COLO668 (cell line): Measurements from ENCODE around the gene MTURN.
"Not testable (repeated sequence)": the region's sequence is repeated elsewhere in the genome, so short reads cannot be mapped to it uniquely, and the experiment has no call there.

Experiments
- DNase-seq: peaks from one replicate; lab custom pipeline; 2025; ENCODE audit not compliant: unreplicated experiment; lab: John Stamatoyannopoulos, UW

The MTURN gene

DNA sequence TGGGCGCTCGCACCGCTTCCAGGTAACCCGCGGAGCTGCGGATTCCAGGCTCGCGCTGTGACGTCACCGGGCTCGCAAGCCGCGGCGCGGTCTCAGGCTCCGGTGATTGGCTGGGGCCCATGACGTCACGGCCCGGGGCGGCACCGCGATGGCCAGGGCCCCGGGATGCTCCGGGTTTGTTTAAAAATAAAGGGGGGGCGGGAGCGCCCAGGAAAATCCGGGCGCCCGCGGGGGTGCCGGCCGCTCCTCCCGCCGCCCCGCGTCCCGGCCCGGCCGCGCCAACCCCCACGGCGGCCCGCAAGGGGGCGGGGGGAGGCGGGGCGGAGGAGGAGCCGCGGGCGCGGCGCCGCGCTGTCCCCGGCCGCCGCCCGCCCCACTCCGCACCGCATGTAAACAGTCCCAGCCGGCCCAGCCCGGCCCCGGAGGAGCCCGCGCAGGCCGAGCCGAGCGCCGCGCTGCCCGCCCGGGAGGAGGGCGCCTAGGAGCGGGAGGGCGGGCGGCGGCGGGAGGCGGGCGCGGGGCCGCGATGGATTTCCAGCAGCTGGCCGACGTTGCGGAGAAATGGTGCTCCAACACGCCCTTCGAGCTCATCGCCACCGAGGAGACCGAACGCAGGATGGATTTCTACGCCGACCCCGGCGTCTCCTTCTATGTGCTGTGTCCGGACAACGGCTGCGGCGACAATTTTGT, at the start of gene MTURN:
Gene MTURN (plus strand): TSS at position 376 of the 690 bp plus-strand sequence. CDS start 151 bp downstream, at position 527.
- DNase-seq, result peak; percentile 99

GRCh38 chr7:30086529-30086928, 48.3 kb upstream of the MTURN start:
- no peak for DNase-seq

GRCh38 chr7:30087371-30087770, 47.4 kb upstream of the MTURN start:
- no peak for DNase-seq

DNA sequence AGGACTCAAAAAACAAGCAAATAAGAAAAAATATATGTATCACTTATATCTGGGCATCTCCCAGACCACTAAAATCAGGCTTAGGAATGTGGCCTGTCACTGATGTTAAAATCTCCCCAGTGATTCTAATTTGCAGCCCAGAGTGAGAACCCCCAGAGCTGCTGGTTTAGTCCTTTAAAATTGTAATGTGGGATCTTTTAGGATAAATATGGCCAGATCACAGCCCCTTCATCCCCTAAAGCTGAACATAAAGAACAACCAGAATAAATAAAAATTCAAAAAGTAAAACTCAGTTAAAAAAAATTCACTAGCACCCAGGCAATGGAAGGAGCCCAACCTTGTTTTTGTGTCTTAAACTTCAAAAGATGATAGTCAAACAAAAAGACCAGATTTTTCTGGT, 46.4 kb upstream of the MTURN start:
- DNase-seq, result no peak

- no peak for DNase-seq
Observed at GRCh38 chr7:30090111-30090510, 44.7 kb upstream of the MTURN start.

GRCh38 chr7:30091491-30091912, 43.3 kb upstream of the MTURN start:
- DNase-seq, result no peak

- no peak for DNase-seq
Observed at GRCh38 chr7:30091987-30092386, 42.8 kb upstream of the MTURN start.

DNA sequence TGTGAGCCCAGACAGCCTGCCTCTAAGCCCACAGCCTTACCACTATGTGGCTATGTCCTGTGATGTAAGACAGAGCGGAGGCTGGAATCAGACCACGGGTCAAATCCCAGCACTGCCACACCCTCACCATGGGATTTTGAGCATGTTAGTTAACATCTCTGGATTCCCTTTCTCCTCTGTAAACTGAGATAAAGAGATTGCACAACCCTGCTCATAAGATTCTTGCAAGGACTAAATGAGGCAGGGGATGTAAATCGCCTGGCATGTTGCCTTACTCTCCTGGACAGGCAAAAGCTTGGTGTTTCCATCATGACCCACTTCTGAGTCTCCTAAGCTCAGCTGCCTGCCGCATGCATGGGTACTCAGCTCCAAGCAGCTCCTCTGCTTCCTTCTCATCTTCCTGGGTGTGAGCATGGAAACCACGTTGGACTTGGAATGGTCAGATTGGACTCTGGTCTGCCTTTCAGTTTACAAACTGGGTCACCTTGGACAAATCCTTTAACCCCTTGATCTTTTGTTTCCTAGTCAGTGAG, 41.3 kb upstream of the MTURN start:
- no peak for DNase-seq

- DNase-seq, result not testable (repeated sequence)
Observed at GRCh38 chr7:30098599-30098998, 36.2 kb upstream of the MTURN start.

DNA sequence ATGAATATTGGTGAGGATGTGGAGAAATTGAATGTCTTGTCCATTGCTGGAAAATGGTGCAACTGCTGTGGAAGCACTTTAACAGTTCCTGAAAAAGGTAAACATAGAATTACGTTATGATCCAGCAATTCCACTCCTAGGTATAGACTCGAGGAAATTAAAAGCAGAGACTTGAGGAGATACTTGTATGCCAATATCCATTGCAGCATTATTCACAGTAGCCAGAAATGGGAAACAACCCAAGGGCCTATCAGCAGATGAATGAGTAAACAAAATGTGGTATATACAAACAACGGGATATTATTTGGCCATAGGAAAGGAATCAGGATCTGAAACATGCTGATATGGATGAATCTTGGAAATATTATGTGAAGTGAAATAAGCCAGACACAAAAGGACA, 32.5 kb upstream of the MTURN start:
- no peak for DNase-seq

GRCh38 chr7:30104157-30104556, 30.6 kb upstream of the MTURN start:
- no peak for DNase-seq

- no peak for DNase-seq
Observed at GRCh38 chr7:30112103-30112713, 22.6 kb upstream of the MTURN start.

DNA sequence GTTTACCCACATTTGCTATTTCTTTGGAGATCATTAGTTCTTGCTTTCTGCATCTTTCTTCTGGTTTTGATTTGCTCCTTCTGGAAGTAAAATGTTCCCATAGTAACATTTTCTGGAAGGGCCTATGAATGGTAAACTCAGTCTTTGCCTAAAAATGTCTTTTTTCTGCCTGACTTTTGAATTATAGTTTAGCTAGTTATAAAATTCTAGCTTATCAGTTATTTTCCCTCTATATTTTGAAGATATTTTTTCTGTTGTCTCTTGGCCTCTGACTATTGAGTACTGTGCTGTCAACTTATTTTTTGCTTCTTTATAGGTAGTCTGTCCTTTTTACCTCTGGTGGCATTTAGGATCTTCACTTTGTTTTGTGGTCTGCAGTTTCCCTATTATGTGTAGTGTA, 21.6 kb upstream of the MTURN start:
- DNase-seq, result no peak

DNA sequence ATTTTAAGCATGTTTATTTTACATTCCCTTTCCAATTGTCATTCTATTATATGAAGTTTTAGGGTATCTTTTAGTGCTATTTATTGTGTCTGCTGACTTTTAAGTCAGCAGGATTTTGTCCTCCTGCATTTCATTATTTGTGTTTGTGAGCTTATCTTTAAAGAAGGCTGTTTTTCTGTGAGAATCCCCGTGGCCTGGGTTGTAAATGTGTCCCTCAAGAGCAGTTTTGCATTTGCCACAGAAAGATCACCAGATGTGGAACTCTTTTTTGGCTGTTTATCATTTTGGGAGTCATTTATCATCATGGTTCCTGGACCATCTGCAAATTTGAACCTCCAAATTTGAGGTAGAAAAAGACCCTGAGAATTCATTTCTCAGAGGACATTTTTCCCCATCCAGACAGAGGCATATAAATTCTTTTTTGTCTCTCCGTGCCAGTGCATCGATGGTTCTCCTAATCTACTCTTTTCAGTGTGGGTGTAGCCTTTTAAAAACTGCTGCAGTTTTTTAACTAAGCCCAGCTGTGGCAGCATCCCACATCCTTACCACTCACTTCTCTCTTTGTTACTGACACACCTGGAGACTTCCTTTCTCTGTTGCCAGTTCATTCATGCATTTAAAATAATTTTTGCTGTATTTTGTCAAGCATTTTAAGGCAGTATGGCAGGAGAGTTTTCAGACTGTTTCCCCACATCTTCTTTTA, 20.1 kb upstream of the MTURN start:
- DNase-seq, result no peak

DNA sequence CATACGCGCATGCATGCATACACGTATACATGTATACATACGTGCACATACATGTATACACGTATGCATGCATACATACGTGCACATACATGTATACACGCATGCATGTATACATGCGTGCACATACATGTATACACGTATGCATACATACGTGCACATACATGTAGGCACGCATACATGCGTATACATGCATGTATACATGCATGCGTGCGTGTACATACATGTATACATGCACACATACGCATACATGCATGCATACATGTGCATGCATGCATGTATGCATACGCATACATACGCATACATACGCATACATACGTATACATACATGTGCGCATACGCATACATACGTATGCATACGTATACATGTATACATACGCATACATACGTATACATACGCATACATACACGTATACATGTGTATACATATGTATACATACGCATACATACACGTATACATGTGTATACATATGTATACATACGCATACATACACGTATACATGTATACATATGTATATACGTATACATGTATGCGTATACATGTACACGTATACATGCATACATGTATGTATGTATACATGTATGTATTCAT, 19.0 kb upstream of the MTURN start:
- no peak for DNase-seq

GRCh38 chr7:30116771-30117170, 18.0 kb upstream of the MTURN start:
- DNase-seq, result no peak

- no peak for DNase-seq
Observed at GRCh38 chr7:30117896-30118295, 16.9 kb upstream of the MTURN start.

DNA sequence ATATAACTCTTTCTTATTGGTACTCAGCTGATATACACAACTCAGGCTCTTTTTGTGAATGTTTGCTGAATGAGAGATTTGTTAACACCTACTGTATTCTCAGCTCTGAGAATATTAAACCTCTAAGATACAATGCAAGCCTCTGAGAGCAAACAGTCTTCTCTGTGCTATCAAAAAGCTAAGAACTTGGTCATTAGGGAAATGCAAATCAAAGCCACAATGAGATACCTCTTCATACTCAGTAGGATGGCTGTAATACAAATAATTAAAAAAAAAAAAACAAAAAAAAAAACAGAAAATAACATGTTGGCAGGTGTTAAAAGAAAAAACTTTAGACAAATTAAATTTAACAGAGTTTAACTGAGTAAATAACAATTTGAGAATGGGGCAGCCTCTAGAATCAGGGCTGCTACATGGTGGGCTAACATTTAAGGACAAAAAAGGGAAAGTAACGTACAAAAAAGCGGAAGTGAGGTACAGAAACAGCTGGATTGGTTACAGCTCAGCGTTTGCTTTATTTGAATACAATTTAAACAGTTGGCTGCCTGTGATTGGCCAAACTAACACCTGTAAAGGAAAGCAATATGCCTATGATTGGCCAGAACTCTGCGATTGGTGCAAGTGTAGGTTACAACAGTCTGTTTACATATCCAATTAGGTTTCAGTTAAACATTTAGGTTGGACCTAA, 14.8 kb upstream of the MTURN start:
- no peak for DNase-seq

GRCh38 chr7:30133736-30134610, 813 bp upstream of the MTURN start:
- no peak for DNase-seq
